NT2/D1 (cell line): ENCODE measurements around the gene KANSL2.

Source experiments
- SUZ12 ChIP-seq: IDR thresholded peaks from 2 replicates; pipeline ENCODE4 v1.6.1; 2011; ENCODE audit not compliant: insufficient read length, insufficient read depth; ENCODE audit errors: extremely low read depth
- YY1 ChIP-seq: IDR thresholded peaks from 2 replicates; pipeline ENCODE4 v1.6.1; 2011; ENCODE audit not compliant: insufficient read length, insufficient read depth
- ZNF274 ChIP-seq: IDR thresholded peaks from 2 replicates; pipeline ENCODE4 v1.6.1; 2011; ENCODE audit warnings: mild to moderate bottlenecking, low read depth, low read length

DNA sequence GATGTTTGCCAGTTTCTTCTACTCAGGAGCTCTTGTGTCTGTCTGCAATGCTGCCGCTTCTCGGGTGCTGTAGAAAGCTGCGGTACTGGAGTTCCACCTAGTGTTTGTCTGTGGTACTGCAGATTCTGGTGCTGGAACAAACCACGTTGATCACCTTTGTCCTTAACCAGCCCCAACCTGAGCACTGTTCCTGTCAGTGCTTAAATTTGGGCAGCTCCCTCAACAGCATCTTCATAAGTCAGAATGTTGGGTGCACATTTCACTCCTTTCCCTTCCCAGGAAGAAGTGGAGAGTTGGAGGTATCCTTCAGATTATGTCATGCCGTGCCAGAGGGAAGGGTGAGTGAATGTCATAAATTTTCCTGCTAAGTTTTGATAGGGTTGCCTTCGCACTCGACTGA is 63.5 kb downstream of the KANSL2 start:
- TF ChIP-seq SUZ12 (no peak), YY1 (no peak), ZNF274 (no peak)
